Fibroblast of the conjunctiva (primary cell): ENCODE results near the gene DIP2C.

ENCODE experiments used
- DNase-seq: peaks from one replicate; pipeline ENCODE4 v3.0.0-alpha.2; 2010; ENCODE audit warnings: low read depth

The DIP2C gene

DNA sequence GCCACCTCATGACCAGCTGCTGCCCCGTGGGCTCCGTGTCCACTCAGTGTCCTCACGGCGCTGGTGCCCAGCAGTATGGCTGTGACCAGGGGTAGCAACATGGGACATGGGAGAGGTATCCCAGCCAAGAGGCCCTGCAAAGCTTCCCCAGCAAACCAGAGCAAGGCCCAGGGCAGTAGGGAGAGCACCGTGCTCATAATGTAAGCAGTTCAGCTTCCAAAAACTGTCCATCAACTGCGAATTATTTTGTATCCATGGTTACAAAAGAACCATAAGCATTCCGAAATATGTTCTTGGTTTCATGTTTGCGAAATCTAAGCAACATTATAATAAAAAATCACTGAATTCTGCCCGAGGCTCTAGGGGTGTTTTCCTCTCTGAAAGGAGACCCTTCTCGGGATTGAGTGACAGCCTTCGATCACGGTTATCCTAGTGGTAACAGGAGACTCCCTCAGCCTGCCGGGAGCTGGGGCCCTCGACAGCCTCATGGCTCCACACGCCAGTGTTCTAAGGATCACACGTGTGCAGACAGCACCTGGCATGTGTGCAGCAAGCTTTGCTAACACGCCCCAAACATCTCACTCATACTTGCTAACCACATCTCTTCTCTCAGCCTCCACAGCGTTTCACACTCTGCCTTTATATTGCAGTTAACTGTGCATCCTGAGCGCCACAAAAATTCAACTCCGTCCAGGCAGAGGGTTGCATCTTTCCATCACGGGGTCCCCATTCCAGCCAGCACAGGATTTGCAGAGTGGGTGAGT, 117.6 kb downstream of the DIP2C start:
- peak; percentile 51 for DNase-seq

DNA sequence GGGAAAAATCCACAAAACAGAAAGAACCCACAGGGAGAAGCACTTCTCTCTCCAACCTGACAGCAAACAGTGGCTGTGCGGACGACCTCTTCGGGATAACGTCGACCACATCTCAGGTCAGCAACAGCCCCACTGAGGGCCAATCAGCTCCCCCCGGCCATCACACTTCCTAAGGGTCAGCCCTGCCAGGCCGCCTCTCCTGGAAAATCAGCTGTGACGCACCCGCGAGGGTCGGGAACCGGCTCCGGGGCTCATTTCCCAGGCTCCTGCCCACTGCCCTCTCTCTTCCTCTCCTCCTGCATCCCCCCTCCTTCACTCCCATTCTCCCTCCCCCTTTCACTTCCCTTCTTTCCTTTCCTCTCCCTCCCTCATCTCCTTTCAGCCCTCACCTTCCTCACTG, 118.3 kb downstream of the DIP2C start:
- no peak for DNase-seq

DNA sequence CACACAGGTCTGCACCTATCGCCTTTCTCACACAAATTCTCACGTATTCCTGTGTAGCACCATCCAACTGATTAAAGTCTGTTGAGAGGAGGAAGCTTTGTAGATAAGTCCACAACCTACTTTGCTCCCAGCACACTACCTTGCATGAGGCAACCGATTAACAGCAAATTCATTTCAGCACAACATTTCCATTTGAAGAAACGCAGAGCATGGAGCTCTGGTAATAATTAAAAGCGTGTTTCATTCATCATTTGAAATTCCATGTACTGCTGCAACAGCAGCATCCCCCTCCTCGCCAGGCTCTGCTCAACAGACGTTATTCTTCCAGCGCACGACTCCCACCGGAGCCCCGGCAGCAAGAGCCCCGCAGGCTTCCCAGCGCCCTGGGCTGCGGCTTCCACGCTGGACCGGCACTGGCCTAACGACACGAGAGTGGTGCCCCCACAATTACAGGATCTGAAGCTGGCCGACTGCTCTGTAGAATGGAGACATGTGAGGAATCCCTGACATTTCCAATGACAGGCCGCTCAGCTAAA, 118.8 kb downstream of the DIP2C start:
- no peak for DNase-seq

DNA sequence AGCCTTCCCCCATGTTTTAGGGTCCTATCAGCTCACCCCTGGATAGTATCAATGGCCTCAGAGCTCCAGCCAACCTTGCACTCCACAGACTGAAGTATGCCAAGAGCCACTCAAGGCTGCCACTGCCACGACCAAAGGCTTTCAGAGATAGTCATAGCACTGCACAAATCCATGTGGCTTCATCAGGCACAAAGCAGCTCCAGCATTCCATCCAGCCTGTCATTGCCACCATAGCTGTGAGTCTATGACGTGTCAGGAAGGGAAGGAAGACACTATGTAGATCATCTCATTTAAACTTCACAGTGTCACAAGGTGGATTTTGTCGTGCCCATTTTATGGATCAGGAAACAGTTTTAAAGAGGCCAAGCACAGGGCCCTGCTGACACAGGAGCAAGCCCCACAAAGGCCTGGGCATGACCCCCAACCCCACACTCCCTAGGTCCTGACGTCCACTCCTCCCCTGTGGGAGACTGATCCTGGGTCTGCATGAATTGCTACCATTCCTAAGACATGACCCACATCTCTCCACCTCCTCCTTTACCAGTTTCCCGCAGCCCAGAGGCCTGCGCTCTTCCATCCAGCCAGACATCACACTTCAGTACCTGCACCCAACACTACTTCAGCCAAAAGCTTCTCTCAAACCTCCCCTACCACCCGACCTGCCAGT, 119.4 kb downstream of the DIP2C start:
- no peak for DNase-seq

DNA sequence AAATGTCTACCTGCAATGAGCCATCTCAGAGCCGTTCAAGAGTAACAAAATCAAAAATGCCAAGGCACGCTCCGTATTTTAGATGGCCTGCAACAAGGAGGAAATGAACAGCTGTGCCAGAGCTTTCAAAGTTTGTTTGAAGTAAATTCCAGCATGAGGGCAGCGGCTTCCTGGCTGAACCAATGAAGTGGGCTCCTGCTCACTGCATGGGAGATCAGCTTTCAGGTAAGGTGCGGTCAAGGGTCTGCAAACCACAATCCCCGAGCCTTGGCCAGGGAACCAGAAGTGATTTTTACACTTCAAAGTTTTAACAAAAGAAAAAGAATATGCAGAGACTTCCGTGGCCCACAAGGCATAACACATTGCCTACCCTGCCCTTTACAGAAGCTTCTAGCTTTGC, 120.6 kb downstream of the DIP2C start:
- no peak for DNase-seq

DNA sequence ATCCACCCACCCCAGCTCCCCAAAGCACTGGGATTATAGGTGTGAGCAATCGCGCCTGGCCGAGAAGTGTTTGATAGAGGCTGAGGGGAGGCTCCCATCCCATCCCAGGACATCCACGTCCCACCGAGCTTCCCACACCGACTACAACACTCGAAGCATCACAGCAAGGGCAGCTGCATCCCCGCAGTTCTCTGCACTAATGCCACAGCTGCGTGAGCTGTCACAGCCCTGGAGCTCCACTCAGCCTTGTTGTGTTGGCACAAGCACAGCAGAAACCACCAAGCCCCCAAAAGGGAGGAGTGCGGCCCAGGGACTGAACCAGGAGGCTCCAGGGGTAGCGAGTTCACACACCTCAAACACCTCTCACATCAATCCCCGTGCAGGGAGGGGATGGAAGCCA, 121.6 kb downstream of the DIP2C start:
- DNase-seq: no peak

DNA sequence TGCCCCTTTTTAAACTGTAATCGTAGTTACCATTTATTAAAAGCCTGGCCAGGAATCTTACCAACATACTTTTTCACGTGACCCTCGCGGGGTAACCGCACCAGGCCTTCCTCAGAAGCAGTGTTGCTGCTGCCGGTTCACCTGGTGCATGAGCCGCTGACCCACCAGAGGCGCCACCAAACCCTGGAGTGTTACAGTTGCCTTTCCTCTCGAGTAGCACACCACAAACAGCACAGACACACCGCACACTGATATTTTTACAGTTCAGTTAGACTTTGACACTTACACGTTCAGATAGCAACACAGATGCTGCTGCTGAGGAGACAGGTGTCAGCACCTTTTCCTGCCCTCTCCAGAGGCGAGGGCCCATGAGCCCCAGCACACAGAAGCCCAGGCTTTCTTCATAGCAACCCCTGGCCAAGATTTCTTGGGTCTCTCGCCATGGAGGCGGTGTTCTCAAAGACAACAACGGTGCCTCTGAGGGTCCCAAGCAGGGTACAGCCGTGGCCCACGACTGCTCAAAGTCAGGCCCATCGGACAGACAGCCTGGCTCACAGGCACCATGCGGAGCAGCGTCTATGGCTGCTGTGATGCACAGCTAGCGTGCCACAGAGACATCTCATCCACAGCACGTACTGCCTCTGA, 123.1 kb downstream of the DIP2C start:
- DNase-seq: no peak

DNA sequence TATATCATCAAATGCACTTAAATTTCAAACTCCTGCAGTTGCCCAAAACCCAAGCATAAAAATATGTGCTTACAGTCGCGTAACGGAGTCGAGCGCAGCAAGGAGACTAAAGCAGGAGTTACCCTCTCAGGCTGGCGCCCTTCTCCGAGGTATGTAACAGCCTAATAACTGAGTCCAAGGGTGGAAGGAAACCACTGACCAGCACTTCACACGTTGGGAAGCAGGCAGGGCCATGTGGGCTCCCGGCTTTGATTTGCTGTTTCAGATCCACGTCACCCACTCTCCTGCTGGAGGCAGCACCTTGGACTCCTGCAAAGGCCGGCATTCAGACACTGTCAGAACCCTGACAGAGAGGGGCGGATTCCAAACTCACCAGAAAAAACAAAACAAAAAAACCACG, 123.8 kb downstream of the DIP2C start:
- DNase-seq: no peak

DNA sequence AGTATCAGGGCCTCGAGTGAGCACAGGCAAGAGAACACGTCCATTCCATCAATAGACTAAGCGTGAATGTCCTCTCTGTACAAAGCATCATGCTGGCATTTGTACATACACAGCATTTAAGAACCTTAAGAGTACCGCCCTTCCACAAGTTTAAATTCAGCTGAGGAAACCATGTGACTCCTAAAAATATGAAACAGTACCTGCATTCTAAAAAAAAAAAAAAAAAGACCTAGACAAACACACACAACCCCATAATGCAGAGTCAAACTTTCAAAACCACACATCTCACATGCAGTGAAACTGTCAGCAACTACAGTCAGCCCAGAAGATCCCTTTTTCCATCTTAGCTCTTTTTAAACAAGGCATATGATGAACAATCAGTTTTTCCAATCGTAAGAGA, 124.3 kb downstream of the DIP2C start:
- DNase-seq: no peak

DNA sequence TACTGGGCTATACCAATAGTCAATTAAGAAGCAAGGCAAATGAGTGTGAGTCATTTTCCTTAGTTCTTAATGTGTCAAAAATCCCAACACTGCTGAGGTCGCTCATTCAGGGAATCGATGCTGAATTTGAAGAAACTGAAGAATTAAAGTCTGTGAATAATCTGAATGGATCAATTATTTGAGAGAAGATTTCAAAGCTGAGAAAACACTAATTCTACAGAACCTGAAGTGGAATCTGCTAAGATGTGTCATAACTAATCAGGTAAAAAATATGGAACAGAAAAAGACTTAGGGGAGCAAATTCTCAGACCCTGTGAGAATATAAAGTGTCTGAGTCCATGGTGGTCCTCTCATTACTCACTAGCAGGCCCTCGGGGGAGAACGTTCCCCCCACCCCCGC, 125.6 kb downstream of the DIP2C start:
- DNase-seq: no peak

DNA sequence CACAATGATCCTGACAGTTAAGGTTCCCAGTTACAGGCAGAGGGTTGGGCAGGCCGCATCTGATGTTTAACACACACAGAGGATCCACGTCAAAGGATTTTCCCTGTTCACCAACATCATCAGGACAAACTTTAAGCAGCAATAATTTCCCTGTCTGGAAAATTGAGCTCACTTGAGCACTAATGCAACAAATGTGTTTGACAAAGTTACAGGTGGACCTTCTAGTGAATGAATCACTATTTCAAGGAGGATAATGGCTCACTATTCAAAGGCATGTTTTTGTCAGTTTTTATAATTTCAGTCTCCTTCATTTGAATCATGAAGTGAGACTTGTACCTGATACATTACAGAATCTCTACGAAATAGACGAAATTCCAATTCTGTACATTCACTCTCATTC, 127.3 kb downstream of the DIP2C start:
- DNase-seq: no peak

DNA sequence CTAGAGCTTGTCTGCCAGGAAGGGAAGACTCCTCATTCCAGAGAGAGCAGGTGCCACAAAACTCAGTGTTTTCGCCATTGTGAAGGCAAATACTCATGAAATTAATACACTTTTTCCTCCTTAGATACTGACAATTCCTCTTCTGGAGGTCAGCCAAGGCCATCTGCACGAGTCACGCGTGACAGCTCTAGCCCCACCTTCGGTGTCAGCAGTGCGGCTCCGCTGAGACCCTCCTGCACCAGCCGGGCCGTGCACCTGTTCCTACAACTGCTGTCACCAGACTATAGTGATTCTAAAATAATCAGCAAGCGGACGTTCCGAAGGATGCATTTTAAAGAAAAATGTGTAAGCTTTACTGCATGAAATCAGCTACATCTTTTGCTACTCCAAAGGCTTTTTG, 127.7 kb downstream of the DIP2C start:
- DNase-seq: no peak

DNA sequence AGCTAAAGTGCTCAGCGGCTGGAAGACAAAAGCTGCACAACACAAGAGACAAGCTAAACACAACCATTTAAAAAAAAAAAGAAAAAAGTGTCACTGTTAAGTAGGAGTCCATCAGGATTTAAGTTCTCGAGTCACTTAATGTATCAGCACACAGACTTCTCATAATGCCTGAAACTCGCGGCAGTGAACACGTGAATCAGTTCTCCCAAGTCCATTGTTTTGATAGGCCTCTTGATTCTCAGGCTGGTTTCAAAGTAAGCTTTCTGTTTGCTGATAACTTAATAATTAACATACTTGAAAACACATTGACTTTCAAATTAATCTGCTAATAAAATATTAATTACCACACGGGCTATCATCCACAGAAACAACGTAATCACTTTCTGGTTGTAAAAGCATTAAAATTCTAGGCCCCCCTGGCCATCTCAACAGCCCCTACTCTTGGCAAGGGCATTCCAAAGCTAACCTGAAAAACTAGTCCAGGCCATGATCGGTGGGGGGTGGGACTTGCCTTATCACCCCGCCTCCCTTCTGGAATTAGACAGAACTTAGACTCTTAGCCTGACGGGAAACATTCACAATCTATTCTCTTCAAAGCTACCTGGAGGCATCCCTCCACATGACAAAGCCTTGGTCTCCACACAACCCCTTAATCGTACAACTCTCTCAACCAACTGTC, 129.0 kb downstream of the DIP2C start:
- no peak for DNase-seq

DNA sequence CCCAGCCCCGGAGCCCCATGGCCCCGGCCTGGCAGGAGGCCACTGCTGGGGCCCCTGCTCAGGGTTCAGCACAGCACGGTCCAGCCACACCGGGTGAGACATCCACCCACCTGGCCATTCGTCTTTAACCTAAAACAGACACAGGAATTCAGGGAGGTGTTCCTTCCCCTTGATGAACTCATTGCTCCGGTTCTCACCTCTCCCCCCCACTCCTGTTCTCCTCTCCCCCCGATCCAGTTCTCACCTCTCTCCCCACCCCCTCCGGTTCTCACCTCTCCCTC, 129.8 kb downstream of the DIP2C start:
- DNase-seq: no peak

DNA sequence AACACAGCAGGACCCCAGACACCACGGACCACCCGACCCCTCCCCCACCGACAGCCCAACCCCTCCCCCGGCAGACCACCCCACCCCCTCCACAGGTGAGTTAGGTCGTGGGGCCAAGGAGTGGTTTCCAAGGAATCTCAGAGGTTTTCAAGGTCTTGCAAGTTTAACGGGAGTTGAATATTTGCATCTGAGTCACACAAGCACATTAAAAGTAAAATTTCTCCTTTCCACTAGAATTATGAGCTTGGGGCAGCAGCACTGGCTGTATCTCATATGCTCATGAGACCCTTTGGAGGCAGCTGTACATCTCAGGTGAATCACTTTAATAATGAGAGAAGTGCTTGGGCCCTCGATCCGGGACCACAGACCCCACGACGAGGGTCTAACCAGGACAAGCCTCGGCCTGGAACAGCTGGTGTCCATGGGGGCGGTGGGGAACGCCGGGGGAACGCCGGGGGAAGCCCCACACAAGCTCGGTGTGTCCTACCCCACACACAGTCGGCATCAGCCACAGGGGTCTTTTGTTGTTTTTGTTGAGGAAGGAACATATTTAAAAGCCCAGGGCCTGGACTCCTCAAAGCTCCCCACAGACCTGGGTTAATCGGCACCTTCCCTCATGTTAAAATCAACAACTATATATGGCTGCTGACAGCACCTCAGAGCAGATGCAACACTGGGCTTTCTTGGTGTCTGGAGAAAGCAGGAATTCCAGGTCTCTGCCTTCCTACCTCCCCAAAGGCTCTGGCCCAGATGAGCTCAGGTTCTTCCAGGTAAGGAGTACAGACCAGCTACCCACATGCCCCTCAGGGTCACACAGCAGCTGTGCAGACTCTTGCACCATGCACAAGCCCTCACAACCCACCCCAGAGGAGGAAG, 130.3 kb downstream of the DIP2C start:
- DNase-seq: no peak

DNA sequence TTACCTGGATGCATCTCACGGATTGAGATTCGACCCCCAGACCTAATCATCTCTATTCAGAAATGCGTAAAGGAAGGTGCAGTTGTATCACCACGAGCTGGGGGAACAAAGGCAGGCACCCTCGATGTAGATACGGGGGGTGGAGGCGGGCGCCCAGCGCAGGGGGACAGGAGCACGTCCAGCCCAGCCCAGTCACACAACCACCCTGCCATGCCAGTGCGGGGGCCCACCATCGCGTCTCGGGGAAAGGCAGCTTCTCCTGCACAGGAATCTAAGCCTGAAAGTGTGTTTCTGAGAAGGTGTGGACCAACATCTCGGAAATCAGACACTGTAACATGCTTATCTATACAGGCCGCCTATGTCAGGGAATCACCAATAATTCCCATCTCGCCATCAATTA, 131.1 kb downstream of the DIP2C start:
- DNase-seq: no peak

DNA sequence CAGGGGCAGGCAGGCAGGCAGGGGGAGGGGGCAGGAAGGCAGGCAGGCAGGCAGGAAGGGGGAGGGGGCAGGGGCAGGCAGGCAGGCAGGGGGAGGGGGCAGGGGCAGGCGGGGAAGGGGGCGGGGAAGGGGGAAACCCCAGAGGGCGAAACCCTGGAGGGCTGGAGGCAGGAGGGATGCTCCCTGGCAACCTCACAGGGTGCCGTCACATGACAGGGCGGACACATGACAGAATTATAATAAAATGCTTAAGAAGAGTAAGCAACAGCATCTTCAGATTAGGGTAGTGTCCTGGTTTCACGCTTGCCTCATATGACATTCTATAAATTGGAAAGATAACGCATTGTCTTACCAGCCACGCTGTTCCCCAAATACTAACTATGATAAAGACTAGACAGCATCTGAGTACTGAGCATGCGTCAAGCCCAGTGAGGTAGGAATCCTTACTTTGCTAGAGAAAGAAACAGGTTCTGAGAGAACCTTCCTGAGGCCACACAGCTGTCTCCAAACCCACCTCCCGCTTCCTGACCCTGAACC, 131.6 kb downstream of the DIP2C start:
- DNase-seq: no peak

DNA sequence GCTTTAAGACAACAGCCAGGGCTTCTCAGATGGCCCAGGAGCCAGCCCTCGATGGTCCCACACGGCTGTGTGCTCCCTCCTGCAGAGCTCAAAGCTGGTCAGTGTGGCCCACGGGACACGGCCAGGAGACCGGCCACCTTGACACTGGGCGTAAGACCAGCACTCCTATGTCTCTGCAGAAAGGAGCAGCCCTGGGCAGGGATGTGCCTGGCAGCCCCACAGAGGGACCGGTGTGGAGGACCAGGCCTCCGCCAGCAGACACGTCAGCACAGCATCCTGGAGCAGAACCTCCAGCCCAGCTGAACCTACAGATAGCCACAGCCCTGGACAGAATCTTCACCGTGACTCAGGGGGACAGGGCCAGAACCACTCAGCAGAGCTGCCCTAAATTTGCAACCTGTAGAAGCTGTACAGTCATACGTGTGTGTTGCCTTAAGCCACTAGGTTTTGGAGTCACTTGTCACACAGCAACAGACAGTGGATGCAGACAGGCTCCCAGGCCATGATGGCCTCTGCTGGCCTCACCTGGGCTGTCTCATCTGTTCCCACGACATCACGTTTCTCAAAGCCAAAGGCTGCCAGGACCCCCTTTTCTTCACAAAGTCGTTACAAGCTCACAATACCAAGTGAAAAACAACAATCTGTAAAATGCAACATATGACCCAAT, 132.4 kb downstream of the DIP2C start:
- no peak for DNase-seq

DNA sequence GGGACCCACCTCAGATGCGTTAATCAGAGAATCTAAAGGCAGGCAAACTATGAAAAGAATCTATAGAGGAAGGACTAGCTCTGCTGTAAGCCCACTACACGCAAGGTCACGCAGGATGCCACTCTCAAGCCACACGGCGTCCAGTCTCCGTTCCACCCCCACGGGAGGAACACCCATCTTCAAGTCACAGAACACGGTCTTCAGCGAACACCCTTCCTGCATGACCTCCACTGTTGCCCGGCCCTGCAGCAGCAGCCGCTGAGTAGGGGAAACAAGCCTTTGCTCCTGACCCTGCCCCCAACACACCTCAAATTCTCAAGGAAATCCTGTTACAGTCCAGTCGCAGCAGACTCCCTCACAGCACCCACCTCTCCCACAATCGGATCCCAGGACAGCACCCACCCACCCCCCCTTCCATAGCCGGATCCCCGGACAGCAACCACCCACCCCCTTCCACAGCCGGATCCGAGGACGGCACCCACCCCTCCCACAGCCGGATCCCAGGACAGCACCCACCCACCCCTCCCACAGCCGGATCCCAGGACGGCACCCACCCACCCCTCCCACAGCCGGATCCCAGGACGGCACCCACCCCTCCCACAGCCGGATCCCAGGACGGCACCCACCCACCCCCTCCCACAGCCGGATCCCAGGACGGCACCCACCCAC, 133.7 kb downstream of the DIP2C start:
- no peak for DNase-seq

DNA sequence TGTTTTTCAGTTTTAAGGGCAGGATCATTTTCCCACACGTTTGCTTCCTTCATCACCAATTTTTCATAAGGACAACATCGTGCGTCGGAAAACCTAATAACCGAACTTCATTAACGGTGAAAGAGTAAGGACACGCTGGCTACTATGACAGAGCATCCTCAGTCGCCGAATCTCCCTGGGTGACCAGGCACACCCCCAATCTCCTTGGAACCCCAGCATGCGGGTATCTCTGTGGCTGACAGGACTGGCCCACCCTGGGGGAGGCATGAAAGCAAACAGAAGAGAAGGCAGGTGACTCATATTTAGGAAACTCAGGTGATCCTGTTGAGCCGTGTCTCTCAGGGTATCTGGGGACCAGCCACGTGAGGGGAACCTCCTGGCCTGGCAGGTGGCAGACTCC, 134.2 kb downstream of the DIP2C start:
- DNase-seq: no peak
